ENCODE data around the gene BRCA2.
A peak's percentile ranks its signal among the peaks of the same experiment; 100 is the strongest.

BRCA2 gene

GRCh38 chr13:32378012-32378411 lies 62.7 kb downstream of the BRCA2 start:
- DNase-seq (ENCODE audit: insufficient read length, low spot score), result no peak
- no peak for FAIRE-seq

DNA sequence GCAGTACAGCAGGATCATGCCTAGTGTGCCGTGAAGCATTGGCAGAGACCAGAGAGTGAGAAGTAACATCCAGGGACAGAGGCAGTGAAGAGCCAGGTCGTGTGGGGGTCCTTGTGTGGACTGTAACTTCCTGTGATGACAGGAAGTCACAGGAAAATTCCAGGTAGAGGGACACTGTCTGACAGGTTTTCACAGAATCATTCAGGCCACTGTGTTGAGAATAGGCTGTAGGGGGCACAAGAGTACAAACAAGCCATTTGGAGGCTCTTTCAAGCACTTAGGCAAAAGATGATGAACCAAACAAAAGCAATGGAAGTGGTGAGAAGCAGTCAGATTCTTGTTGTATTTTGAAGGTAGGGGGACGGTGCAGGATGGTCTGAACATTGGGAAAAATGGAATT lies 66.2 kb downstream of the BRCA2 start:
- peak; percentile 49 for FAIRE-seq
- DNase-seq (ENCODE audit: insufficient read length, low spot score), result no peak

- FAIRE-seq (no peak), DNase-seq (ENCODE audit: insufficient read length, low spot score) (no peak)
Observed at GRCh38 chr13:32383836-32384618, 68.7 kb downstream of the BRCA2 start.

DNA sequence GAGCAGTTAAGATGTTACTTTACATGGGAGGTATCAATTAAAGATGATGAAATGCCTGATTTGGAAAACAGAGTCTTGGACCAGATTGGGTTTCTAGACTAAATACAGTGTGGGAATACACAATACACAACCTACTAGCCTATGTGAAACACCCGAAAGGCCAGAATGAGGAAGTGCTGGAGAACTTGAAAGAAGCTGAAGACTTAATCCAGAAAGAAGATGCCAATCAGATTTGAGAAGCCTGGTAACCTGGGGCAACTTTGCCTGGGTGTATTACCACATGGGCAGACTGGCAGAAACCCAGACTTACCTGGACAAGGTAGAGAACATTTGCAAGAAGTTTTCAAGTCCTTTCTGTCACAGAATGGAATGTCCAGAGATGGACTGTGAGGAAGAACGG lies 69.4 kb downstream of the BRCA2 start:
- FAIRE-seq (no peak), DNase-seq (ENCODE audit: insufficient read length, low spot score) (no peak)

DNA sequence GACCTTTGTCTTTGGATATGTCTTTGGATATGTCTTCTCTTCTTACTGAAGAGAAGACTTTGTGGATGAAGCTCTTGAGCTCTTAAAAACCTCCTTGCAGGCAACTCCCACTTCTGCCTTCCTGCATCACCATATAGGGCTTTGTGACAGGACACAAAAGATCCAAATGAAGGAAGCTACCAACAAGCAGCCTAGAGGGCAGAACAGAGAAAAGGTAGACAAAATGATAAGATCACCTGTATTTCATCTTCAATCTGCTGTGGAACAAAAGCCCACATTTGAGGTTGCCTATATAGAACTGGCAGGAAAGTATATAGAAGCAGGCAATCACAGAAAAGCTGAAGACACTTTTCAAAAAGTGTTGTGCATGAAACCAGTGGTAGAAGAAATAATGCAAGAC lies 70.1 kb downstream of the BRCA2 start:
- DNase-seq (ENCODE audit: insufficient read length, low spot score) (no peak), FAIRE-seq (no peak)

DNA sequence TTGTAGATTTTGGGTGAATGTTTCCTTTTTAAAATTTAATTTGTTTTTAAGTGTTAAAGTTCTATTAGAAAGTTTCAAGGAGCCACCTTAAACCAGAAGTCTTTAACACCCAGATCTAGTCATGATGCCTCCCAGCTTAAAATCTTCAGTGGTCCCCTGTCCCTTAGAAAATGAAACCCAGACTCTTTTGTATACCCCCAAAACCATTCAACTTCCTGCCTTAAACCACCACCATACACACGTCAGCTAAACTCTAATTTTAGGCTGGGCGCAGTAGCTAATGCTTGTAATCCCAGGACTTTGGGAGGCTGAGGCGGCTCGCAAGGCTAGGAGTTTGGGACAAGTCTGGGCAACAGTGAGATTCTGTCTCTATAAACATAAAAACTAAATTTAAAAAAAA lies 74.7 kb downstream of the BRCA2 start:
- FAIRE-seq, result peak; percentile 75
- DNase-seq (ENCODE audit: insufficient read length, low spot score), result peak; percentile 13

- FAIRE-seq (peak; percentile 81), DNase-seq (ENCODE audit: insufficient read length, low spot score) (no peak)
Observed at GRCh38 chr13:32390484-32390883, 75.2 kb downstream of the BRCA2 start.

- DNase-seq (ENCODE audit: insufficient read length, low spot score) (no peak), FAIRE-seq (no peak)
Observed at GRCh38 chr13:32391101-32391619, 75.9 kb downstream of the BRCA2 start.

DNA sequence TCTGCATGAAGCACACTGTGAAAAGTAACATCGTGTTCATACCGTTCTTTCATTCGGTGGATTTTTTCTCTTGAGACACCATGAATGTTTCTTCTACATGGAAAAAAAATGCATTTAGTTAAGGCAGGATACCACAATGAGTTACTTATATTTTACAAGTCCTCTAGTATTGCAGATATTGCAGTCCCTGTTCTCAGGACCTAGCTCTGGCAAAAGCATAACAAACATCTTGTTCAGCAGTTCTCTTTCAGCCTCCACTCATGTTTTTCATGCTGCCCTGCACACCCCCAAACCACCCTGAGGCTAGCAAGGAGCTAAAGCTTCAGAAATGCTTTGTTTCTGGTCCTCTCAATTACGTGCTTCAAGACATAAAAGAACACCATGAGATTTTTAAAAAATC lies 87.8 kb downstream of the BRCA2 start:
- DNase-seq (ENCODE audit: insufficient read length, low spot score) (no peak), FAIRE-seq (peak; percentile 39)

- DNase-seq (ENCODE audit: insufficient read length, low spot score), result no peak
- FAIRE-seq, result peak; percentile 14
Observed at GRCh38 chr13:32407854-32408253, 92.5 kb downstream of the BRCA2 start.

DNA sequence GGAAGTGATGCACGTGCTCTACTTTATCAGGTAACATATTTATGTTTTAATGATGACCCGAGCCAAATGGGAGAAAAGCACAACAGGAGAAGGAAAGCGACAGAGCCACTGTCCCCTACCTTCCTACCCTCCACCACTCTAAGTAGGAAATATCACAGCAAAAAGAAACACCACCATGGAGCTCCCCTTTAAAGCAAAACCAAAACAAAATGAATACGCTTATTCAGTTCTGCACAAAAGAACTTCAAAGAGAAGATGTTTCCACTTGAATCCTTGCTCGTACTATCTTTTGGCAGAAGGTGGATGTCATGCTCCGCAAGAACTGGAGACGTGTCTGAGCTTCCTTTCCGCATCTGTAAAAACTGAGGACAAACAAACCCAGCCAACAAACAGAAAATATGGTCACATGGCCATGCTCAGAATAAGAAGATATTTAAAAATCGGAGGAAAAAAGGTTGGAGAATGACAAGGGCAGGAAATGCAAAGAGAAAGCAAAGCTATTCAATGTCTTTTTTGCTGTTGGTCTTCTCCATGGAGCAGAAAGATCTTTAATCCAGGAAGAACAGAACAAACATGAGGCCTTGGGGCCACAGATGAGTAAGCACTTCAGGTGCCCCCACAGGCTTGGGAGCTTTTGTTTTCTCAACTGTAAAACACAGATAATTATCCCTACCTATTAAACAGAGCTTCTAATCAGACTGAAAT lies 93.1 kb downstream of the BRCA2 start:
- no peak for FAIRE-seq
- no peak for DNase-seq (ENCODE audit: insufficient read length, low spot score)

DNA sequence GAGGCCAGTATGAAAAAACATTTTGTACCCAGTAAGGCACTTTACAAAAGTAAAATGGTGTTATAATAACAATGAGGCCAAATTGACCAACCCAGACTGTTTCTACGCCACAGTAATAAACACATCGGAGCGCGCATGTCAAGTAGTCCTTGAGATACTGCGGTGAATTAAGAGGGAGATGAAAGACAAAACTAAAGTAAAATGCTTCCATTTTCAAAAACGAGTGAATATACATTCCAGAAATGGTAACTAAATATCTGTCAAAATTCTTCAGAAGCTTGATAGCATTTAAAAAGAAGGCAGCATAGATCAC lies 93.6 kb downstream of the BRCA2 start:
- FAIRE-seq (no peak), DNase-seq (ENCODE audit: insufficient read length, low spot score) (no peak)

GRCh38 chr13:32409561-32410421 lies 94.5 kb downstream of the BRCA2 start:
- DNase-seq (ENCODE audit: insufficient read length, low spot score) (no peak), FAIRE-seq (no peak)

DNA sequence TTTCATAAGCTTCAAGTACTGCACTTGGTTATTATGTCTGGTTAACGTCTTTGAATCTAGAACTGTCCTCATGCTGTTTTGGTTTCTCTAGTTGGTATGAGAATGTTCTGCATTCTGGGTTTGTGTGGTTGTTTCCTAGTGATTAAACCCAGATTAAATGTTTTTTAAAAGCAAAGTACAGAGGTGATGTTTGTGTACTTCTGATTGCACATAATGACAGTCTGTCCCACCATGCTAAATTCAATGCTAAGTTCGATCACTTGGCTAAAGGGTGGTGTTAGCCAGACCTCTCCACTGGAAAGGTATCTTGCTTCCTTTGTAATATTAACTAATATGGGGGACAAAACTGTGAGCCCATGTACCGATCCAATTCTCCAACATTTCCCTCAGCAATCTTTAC lies 98.0 kb downstream of the BRCA2 start:
- no peak for DNase-seq (ENCODE audit: insufficient read length, low spot score)
- FAIRE-seq, result peak; percentile 4

DNA sequence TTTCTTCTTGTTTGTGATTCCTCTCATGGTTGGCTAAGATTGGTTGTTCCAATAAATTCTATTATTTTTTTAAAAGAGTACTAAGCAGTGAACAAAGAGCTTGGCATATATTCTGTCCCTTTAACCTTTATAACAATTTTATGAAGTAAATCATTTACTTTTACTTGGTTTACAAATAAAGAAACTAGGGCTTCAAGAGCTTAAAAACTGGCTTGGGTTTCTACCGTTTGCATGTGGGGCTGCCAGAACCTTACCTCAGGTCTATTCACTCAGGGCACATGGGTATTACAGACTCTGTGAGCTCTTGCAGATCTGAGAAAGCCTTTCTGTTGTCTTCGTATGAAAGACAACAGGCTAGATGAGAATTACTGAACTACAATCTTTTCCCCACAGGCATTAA lies 99.3 kb downstream of the BRCA2 start:
- DNase-seq (ENCODE audit: insufficient read length, low spot score) (no peak), FAIRE-seq (no peak)

- peak; percentile 56 for FAIRE-seq
- no peak for DNase-seq (ENCODE audit: insufficient read length, low spot score)
Observed at GRCh38 chr13:32415019-32415418, 99.7 kb downstream of the BRCA2 start.

DNA sequence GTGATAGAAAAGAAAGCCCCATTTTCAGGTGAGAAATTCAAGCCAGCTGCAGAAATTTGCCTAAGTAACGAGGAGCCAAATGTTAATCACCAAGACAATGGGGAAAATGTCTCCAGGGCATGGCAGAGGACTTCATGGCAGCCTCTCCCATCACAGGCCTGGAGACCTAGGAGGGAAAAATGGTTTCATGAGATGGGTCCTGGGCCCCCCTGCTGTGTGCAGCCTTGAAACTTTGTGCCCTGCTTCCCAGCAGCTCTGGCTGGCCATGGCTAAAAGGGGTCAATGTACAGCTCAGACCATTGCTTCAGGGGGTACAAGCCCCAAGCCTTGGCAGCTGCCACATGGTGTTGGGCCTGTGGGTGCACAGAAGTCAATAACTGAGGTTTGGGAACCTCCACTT lies 102.7 kb downstream of the BRCA2 start:
- DNase-seq (ENCODE audit: insufficient read length, low spot score) (no peak), FAIRE-seq (no peak)

DNA sequence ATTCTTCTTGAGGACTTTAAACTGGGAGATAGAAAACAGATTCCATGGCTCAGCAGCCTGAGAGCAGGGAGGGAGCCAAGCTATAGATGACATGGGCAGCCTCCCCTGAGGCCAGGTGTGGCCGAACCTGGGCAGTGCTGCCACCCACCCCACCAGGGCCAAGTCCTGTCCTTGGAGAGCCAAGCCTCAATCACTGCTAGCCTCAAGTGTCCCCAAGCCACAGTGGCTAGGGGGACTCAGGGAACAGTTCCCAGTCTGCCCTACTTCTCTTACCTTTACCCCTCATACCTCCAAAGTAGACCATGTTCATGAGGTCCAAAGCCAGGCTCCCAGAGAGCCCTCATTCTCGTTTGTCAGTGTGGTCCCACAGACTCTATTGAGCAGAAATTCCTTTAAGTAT lies 104.6 kb downstream of the BRCA2 start:
- FAIRE-seq (no peak), DNase-seq (ENCODE audit: insufficient read length, low spot score) (no peak)

- FAIRE-seq (no peak), DNase-seq (ENCODE audit: insufficient read length, low spot score) (no peak)
Observed at GRCh38 chr13:32423592-32423991, 108.3 kb downstream of the BRCA2 start.

- FAIRE-seq (no peak), DNase-seq (ENCODE audit: insufficient read length, low spot score) (no peak)
Observed at GRCh38 chr13:32425158-32425557, 109.8 kb downstream of the BRCA2 start.

Measured in GM19239 (cell line).